ENCODE results near the gene LRMDA.

LRMDA gene

DNA sequence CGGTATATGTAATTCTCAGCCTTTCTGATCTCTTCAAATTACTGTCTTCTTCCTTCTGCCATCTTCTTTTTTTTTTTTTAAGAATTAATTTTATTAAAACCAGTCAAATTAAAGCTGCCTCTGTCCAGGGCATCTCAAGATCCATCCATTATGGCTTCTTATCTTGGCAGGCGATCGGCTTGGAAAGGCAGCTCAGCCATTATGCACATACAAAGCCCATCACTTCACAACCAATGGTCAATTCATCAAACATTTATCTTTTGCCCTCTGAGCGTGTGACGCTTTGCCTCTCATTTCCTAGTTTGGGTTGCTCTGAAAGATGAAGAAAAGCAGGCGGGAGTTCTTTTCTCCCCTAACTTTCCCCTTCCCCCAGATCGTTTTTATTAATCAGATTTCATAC lies 591.6 kb downstream of the LRMDA start:
- ChIA-PET CTCF (no interaction called here), POLR2A (no interaction called here)
- Histone ChIP-seq H3K9me3 (ENCODE audit: control insufficient read depth, insufficient read depth, low read depth, low read length) (no peaks in the 10 kb centered on the region), H3K36me3 (ENCODE audit: control insufficient read depth in 2 of 2, insufficient read depth in 1 of 2, low read length in 2 of 2) (no peaks in the 10 kb centered on the region), H3K27ac (ENCODE audit: extremely low read depth, low read depth, low read length) (no peak overlapping the region), H3K4me1 (ENCODE audit: control insufficient read depth, insufficient read depth, low read length) (no peaks in the 10 kb centered on the region), H3K4me3 (ENCODE audit: low read depth, low read length) (no peak overlapping the region)
- TF ChIP-seq SCRT2 (tag by site-specific recombination; IDR thresholded peaks at IDR 0.05) (no peak), ZXDB (tag by site-specific recombination; IDR thresholded peaks at IDR 0.05) (no peak), ZNF248 (tag by site-specific recombination; IDR thresholded peaks at IDR 0.05) (no peak), ZNF214 (tag by site-specific recombination; IDR thresholded peaks at IDR 0.05; ENCODE audit: borderline replicate concordance) (no peak), ZNF416 (tag by site-specific recombination; IDR thresholded peaks at IDR 0.05) (no peak), ZNF791 (tag by site-specific recombination; IDR thresholded peaks at IDR 0.05) (no peak), ZNF175 (tag by site-specific recombination; IDR thresholded peaks at IDR 0.05) (no peak), ZBTB20 (tag by site-specific recombination; IDR thresholded peaks at IDR 0.05) (no peak), ZNF157 (tag by site-specific recombination; IDR thresholded peaks at IDR 0.05) (no peak), ZBTB1 (tag by site-specific recombination; IDR thresholded peaks at IDR 0.05) (no peak), KLF9 (tag by site-specific recombination; IDR thresholded peaks at IDR 0.05; ENCODE audit: low read depth) (no peak), ZNF223 (tag by site-specific recombination; IDR thresholded peaks at IDR 0.05) (no peak), YY2 (tag by site-specific recombination; IDR thresholded peaks at IDR 0.05) (no peak), ZNF121 (tag by site-specific recombination; IDR thresholded peaks at IDR 0.05) (no peak), ZNF624 (tag by site-specific recombination; IDR thresholded peaks at IDR 0.05) (no peak), HOXA7 (CRISPR knock-in tag; IDR thresholded peaks at IDR 0.05; ENCODE audit: borderline replicate concordance) (no peak)

DNA sequence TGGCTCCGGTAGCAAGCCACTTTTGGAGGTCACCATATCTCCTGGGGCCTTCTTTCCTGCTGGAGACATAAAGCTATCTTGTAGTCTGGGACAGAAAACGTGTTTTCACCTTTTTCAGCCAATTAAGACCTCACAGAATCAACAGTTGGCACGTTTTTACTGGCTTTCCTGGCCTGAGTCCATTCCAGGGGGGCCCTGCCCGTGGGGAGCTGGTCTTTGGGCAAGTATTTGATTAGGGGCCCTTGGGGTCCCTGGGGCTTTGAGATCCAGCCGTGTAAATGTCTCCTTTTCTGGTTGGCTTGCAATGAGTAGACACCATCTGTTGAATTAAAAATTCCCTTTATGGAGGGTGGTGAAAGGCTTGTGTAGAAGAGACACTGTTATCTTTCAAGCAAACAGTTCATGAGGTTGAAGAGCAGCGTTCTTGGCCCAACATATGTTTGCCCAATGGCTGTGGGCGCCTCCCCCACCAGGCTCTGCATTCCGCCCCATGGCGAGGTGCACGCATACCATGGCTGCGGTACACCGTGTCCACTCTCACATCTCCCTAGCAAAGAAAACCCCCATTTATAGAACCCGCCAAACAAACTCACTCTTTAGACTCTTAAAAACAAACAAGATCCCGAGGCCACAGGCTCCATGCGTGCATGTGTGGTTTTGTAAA lies 593.2 kb downstream of the LRMDA start:
- Histone ChIP-seq H3K4me3 (ENCODE audit: low read depth, low read length) (no peak overlapping the region), H3K27ac (ENCODE audit: extremely low read depth, low read depth, low read length) (no peak overlapping the region), H3K36me3 (ENCODE audit: control insufficient read depth in 2 of 2, insufficient read depth in 1 of 2, low read length in 2 of 2) (no peaks in the 10 kb centered on the region), H3K9me3 (ENCODE audit: control insufficient read depth, insufficient read depth, low read depth, low read length) (no peaks in the 10 kb centered on the region), H3K4me1 (ENCODE audit: control insufficient read depth, insufficient read depth, low read length) (no peaks in the 10 kb centered on the region)
- TF ChIP-seq ZNF623 (tag by site-specific recombination; IDR thresholded peaks at IDR 0.05) (no peak), SCRT2 (tag by site-specific recombination; IDR thresholded peaks at IDR 0.05) (peak; percentile 28; the same call in 1 of the 2 replicates)
- CTCF ChIA-PET: interaction anchor here (0.6 to 4.7 kb wide), 4 partner anchors 9 to 47 kb away, joined by 3 to 29 read pairs (median 3); no protein-coding TSS in a partner anchor
- POLR2A ChIA-PET: no interaction called here

DNA sequence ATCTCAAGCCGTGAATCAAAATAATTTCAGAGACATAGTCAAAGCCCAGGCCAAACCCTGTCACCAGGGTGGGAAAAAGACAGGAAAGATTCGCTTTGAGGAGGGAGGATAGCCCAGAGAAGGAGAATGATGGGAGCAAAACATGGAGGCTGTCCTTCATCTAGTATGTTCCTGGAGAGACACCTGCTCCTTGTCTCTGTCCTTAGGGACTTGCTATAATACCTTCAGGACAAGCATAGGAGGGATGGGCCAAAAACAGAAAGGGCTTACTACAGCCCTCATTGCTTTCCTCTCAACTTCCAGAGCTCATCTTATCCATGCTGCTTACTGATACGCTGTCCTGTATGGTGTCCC lies 593.7 kb downstream of the LRMDA start:
- no peaks in the 10 kb centered on the region for H3K9me3 ChIP-seq (ENCODE audit: control insufficient read depth, insufficient read depth, low read depth, low read length)
- no peak overlapping the region for H3K4me3 ChIP-seq (ENCODE audit: low read depth, low read length)
- H3K27ac ChIP-seq (ENCODE audit: extremely low read depth, low read depth, low read length): no peak overlapping the region
- no peaks in the 10 kb centered on the region for H3K4me1 ChIP-seq (ENCODE audit: control insufficient read depth, insufficient read depth, low read length)
- POLR2A ChIA-PET: no interaction called here
- CTCF ChIA-PET: interaction anchor here (0.6 to 4.7 kb wide), 3 partner anchors 10 to 48 kb away, joined by 3 to 29 read pairs (median 3); no protein-coding TSS in a partner anchor
- no peaks in the 10 kb centered on the region for H3K36me3 ChIP-seq (ENCODE audit: control insufficient read depth in 2 of 2, insufficient read depth in 1 of 2, low read length in 2 of 2)
- TF ChIP-seq ZNF155 (tag by site-specific recombination; IDR thresholded peaks at IDR 0.05) (no peak), ZNF571 (tag by site-specific recombination; IDR thresholded peaks at IDR 0.05) (no peak), MZF1 (tag by site-specific recombination; IDR thresholded peaks at IDR 0.05; ENCODE audit: borderline replicate concordance) (no peak), KLF16 (tag by site-specific recombination; IDR thresholded peaks at IDR 0.05) (no peak), ZSCAN16 (tag by site-specific recombination; IDR thresholded peaks at IDR 0.05) (no peak), ZNF596 (tag by site-specific recombination; IDR thresholded peaks at IDR 0.05) (no peak), ZNF654 (tag by site-specific recombination; IDR thresholded peaks at IDR 0.05; ENCODE audit: low read depth) (no peak), ZNF707 (tag by site-specific recombination; IDR thresholded peaks at IDR 0.05) (no peak), ZNF211 (tag by site-specific recombination; IDR thresholded peaks at IDR 0.05; ENCODE audit: low read depth) (no peak), KLF8 (tag by site-specific recombination; IDR thresholded peaks at IDR 0.05) (no peak), ZNF776 (tag by site-specific recombination; IDR thresholded peaks at IDR 0.05; ENCODE audit: borderline replicate concordance) (no peak), ZNF426 (tag by site-specific recombination; IDR thresholded peaks at IDR 0.05) (no peak), ZNF121 (tag by site-specific recombination; IDR thresholded peaks at IDR 0.05) (no peak), ZNF76 (tag by site-specific recombination; IDR thresholded peaks at IDR 0.05; ENCODE audit: borderline replicate concordance, low read depth) (no peak)
- TF ChIP-seq, protein P1, sequence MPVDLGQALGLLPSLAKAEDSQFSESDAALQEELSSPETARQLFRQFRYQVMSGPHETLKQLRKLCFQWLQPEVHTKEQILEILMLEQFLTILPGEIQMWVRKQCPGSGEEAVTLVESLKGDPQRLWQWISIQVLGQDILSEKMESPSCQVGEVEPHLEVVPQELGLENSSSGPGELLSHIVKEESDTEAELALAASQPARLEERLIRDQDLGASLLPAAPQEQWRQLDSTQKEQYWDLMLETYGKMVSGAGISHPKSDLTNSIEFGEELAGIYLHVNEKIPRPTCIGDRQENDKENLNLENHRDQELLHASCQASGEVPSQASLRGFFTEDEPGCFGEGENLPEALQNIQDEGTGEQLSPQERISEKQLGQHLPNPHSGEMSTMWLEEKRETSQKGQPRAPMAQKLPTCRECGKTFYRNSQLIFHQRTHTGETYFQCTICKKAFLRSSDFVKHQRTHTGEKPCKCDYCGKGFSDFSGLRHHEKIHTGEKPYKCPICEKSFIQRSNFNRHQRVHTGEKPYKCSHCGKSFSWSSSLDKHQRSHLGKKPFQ (tag by site-specific recombination; IDR thresholded peaks at IDR 0.05): no peak
- TF ChIP-seq, protein P2, sequence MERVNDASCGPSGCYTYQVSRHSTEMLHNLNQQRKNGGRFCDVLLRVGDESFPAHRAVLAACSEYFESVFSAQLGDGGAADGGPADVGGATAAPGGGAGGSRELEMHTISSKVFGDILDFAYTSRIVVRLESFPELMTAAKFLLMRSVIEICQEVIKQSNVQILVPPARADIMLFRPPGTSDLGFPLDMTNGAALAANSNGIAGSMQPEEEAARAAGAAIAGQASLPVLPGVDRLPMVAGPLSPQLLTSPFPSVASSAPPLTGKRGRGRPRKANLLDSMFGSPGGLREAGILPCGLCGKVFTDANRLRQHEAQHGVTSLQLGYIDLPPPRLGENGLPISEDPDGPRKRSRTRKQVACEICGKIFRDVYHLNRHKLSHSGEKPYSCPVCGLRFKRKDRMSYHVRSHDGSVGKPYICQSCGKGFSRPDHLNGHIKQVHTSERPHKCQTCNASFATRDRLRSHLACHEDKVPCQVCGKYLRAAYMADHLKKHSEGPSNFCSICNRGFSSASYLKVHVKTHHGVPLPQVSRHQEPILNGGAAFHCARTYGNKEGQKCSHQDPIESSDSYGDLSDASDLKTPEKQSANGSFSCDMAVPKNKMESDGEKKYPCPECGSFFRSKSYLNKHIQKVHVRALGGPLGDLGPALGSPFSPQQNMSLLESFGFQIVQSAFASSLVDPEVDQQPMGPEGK (tag by site-specific recombination; IDR thresholded peaks at IDR 0.05): no peak
